HCT116 (cell line): ENCODE measurements around the gene PACS2.

Experiments
- CTCF ChIP-seq, 3 experiments: fragments of 200-600 bp in 1 of 3; sonication (generic) in 1 of 3; IDR thresholded peaks in 2 of 3; conservative IDR thresholded peaks in 1 of 3; 2 replicates each; pipeline ENCODE4 v1.5.1; 2012 to 2017; ENCODE audit warnings: low read depth in 2 of 3, low read length in 2 of 3, antibody characterized with exemption in 1 of 3, borderline replicate concordance in 1 of 3, control low read depth in 1 of 3, mild to moderate bottlenecking in 1 of 3, mixed read lengths in 1 of 3, mixed run types in 1 of 3, moderate library complexity in 1 of 3; ENCODE audit not compliant: insufficient read depth in 1 of 3
- EZH2 ChIP-seq: fragments of 200-600 bp; sonication (generic); IDR thresholded peaks from 2 replicates; pipeline ENCODE4 v1.6.1; 2017; ENCODE audit warnings: antibody characterized with exemption, mixed run types
- EZH2phosphoT487 ChIP-seq: fragments of 200-600 bp; IDR thresholded peaks from 2 replicates; pipeline ENCODE4 v1.6.1; 2018; ENCODE audit warnings: antibody characterized with exemption, borderline replicate concordance
- JUND ChIP-seq: IDR thresholded peaks from 2 replicates; pipeline ENCODE4 v1.6.1; 2012
- POLR2AphosphoS5 ChIP-seq: IDR thresholded peaks from 2 replicates; pipeline ENCODE4 v1.6.1; 2011; ENCODE audit warnings: mild to moderate bottlenecking, low read depth, low read length, moderate library complexity
- TF ChIP-seq, protein P1 (sequence below): IDR thresholded peaks from 2 replicates; pipeline ENCODE4 v1.6.1; 2012

DNA sequence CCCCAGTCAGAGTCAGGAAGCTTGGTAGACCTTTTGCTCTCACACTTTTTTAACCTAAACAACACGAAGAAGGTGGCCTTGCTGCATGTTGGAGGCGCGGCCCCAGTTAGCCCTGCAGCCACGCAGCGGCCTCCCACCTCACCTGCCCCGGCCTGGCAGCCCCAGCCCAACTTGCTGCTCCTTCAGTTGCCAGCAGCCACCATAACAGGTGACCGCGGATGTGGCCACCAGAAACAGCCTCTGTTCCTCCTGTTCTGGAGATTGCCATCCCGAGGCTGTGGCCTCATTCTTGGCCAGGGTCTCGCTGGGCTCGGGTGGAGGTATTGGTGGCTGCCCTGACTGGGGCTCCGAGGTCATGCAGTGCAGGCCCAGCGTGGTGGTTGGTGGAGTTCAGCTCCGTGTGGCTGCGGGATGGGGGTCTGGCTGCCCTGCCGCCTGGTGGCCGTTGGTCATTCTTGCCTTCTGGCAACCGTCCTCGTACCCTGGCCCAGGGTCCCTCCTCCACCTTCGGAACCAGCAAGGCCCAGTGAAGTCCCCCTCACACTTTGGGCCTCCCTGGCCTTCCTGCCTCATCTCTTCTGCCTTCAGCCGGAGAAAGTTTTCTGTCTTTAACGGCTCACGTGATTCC lies 63.1 kb downstream of the PACS2 start:
- TF ChIP-seq CTCF (IDR thresholded peaks at IDR 0.05 in 2 of 3, conservative IDR thresholded peaks at IDR 0.05 in 1 of 3; ENCODE audit: borderline replicate concordance in 1 of 3, insufficient read depth in 1 of 3, low read depth in 2 of 3, low read length in 2 of 3) (no peak), POLR2AphosphoS5 (no peak), EZH2 (no peak), JUND (no peak), EZH2phosphoT487 (no peak)
- TF ChIP-seq, protein P1, sequence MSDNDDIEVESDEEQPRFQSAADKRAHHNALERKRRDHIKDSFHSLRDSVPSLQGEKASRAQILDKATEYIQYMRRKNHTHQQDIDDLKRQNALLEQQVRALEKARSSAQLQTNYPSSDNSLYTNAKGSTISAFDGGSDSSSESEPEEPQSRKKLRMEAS, result no peak
